HG02981 (cell line): ENCODE data around the gene DAGLB.
"Not testable (repeated sequence)": the region's sequence is repeated elsewhere in the genome, so short reads cannot be mapped to it uniquely, and the experiment has no call there.

Experiments
- ATAC-seq: cut with Tn5 transposase; IDR thresholded peaks from one replicate; pipeline ENCODE4 v1.9.1; 2021; ENCODE audit warnings: mild to moderate bottlenecking, moderate library complexity; ENCODE audit not compliant: unreplicated experiment

DAGLB gene

GRCh38 chr7:6379886-6380285, 67.9 kb downstream of the DAGLB start:
- no peak for ATAC-seq

GRCh38 chr7:6378556-6378955, 69.2 kb downstream of the DAGLB start:
- not testable (repeated sequence) for ATAC-seq

GRCh38 chr7:6376820-6377219, 70.9 kb downstream of the DAGLB start:
- no peak for ATAC-seq

GRCh38 chr7:6375348-6376101, 72.2 kb downstream of the DAGLB start:
- no peak for ATAC-seq

GRCh38 chr7:6367701-6368211, 80.0 kb downstream of the DAGLB start:
- no peak for ATAC-seq

GRCh38 chr7:6365451-6365850, 82.3 kb downstream of the DAGLB start:
- ATAC-seq, result no peak

- no peak for ATAC-seq
Measured at GRCh38 chr7:6360841-6361240, 86.9 kb downstream of the DAGLB start.

- ATAC-seq, result no peak
Measured at GRCh38 chr7:6359734-6360133, 88.0 kb downstream of the DAGLB start.
